ENCODE results near the gene CYP3A4.

- TF ChIP-seq, protein P1, sequence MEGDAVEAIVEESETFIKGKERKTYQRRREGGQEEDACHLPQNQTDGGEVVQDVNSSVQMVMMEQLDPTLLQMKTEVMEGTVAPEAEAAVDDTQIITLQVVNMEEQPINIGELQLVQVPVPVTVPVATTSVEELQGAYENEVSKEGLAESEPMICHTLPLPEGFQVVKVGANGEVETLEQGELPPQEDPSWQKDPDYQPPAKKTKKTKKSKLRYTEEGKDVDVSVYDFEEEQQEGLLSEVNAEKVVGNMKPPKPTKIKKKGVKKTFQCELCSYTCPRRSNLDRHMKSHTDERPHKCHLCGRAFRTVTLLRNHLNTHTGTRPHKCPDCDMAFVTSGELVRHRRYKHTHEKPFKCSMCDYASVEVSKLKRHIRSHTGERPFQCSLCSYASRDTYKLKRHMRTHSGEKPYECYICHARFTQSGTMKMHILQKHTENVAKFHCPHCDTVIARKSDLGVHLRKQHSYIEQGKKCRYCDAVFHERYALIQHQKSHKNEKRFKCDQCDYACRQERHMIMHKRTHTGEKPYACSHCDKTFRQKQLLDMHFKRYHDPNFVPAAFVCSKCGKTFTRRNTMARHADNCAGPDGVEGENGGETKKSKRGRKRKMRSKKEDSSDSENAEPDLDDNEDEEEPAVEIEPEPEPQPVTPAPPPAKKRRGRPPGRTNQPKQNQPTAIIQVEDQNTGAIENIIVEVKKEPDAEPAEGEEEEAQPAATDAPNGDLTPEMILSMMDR (conservative IDR thresholded peaks at IDR 0.05 in 1 of 2, IDR thresholded peaks at IDR 0.05 in 1 of 2; ENCODE audit: extremely low read depth in 1 of 2, insufficient read depth in 1 of 2, low read depth in 1 of 2, low read length in 2 of 2): no peak
- no peak for TF ChIP-seq EZH2 (IDR thresholded peaks at IDR 0.05; ENCODE audit: borderline replicate concordance, low read length)
Observed at GRCh38 chr7:99739699-99740572, 44.0 kb downstream of the CYP3A4 start.
